Lung (tissue), 12 donors: Measurements from ENCODE around the gene TEAD1. TPM values are rescaled to one million over a fixed set of nuclear protein-coding genes. Genes with fewer than 3 reads are reported as not detected.

Source experiments
- ATAC-seq: fragments of 200-7000 bp; cut with Tn5 transposase; one replicate; pipeline ENCODE4 v1.9.1; 2020; ENCODE audit warnings: moderate number of reproducible peaks; ENCODE audit not compliant: insufficient read depth, low FRiP score
- DNase-seq, 3 donors: peaks; one replicate each; pipeline ENCODE4 v3.0.0-alpha.2; 2013 to 2017
- H3K27ac ChIP-seq, 2 donors: one replicate each; pipeline ENCODE4 v1.5.1; 2013; ENCODE audit warnings: mild to moderate bottlenecking in 2 of 2, moderate library complexity in 2 of 2, control low read depth in 1 of 2, inconsistent platforms in 1 of 2, low read depth in 1 of 2, low read length in 1 of 2
- H3K27me3 ChIP-seq, 3 donors: one replicate each; pipeline ENCODE4 v1.5.1; 2013; ENCODE audit warnings: low read length in 2 of 3; ENCODE audit not compliant: control insufficient read depth in 3 of 3, insufficient read depth in 3 of 3
- H3K36me3 ChIP-seq, 4 donors: one replicate each; pipeline ENCODE4 v1.5.1; 2013; ENCODE audit warnings: low read length in 4 of 4, mild to moderate bottlenecking in 1 of 4, moderate library complexity in 1 of 4; ENCODE audit not compliant: control insufficient read depth in 4 of 4, insufficient read depth in 4 of 4
- H3K4me1 ChIP-seq, 5 donors: one replicate each; pipeline ENCODE4 v1.5.1; 2013; ENCODE audit warnings: low read length in 5 of 5, mild to moderate bottlenecking in 2 of 5, moderate library complexity in 1 of 5; ENCODE audit not compliant: control insufficient read depth in 5 of 5, insufficient read depth in 5 of 5
- H3K4me3 ChIP-seq: one replicate; pipeline ENCODE4 v1.5.1; 2013; ENCODE audit warnings: mild to moderate bottlenecking, control low read depth, moderate library complexity
- H3K9ac ChIP-seq, 2 donors: one replicate each; pipeline ENCODE4 v1.5.1; 2013; ENCODE audit warnings: low read length in 2 of 2, control low read depth in 1 of 2; ENCODE audit not compliant: insufficient read depth in 1 of 2
- H3K9me3 ChIP-seq, 4 donors: one replicate each; pipeline ENCODE4 v1.5.1; 2013; ENCODE audit warnings: low read length in 3 of 4, mild to moderate bottlenecking in 1 of 4, moderate library complexity in 1 of 4; ENCODE audit not compliant: control insufficient read depth in 4 of 4, insufficient read depth in 3 of 4
- WGBS, 2 donors: extraction: QIAGEN DNeasy Blood & Tissue Kit; methylation state at CpG; one replicate each; pipeline ENCODE4 v1.1.7; 2013; 5-methylcytosine and 5-hydroxymethylcytosine counted together
- polyA plus RNA-seq, 2 donors: library from polyadenylated mRNA; stranded (reverse); fragments of 200-250 nt; gene quantifications; one replicate each; pipeline ENCODE4 v1.2.1, GENCODE V29; 2013
- total RNA-seq, 2 donors: library from RNA; depleted of rRNA in 1 of 2; stranded (reverse); fragments of >200 nt in 1 of 2; gene quantifications; one replicate each; pipeline ENCODE4 v1.2.1, GENCODE V29; 2014 to 2021
- TF ChIP-seq, protein P1 (sequence below): IDR thresholded peaks from 2 replicates; pipeline ENCODE4 v1.5.1; 2012; ENCODE audit warnings: mild to moderate bottlenecking; ENCODE audit errors: control extremely low read depth, extremely low read depth
- donor health status: control.
- donor health status: control.
- donor health status: Bipolar disorder and iron deficiency.
- donor health status: healthy.
- donor health status: DM: yes; HTN: yes; CAD: no.

TEAD1 gene
- total and polyA plus RNA-seq, 4 donors, result 7.7 to 141 (median 38.8) TPM

- Histone ChIP-seq H3K4me1 (no peaks in the 10 kb centered on the region), H3K4me3 (no peak overlapping the region), H3K9ac (no peak overlapping the region), H3K36me3 (no peaks in the 10 kb centered on the region), H3K27me3 (no peaks in the 10 kb centered on the region), H3K27ac (no peak overlapping the region), H3K9me3 (no peaks in the 10 kb centered on the region)
- DNase-seq (no peak), ATAC-seq (no peak)
- WGBS, 2 donors, result 92 to 94% methylated on average over 2 of the region's 2 CpGs
- TF ChIP-seq, protein P1, sequence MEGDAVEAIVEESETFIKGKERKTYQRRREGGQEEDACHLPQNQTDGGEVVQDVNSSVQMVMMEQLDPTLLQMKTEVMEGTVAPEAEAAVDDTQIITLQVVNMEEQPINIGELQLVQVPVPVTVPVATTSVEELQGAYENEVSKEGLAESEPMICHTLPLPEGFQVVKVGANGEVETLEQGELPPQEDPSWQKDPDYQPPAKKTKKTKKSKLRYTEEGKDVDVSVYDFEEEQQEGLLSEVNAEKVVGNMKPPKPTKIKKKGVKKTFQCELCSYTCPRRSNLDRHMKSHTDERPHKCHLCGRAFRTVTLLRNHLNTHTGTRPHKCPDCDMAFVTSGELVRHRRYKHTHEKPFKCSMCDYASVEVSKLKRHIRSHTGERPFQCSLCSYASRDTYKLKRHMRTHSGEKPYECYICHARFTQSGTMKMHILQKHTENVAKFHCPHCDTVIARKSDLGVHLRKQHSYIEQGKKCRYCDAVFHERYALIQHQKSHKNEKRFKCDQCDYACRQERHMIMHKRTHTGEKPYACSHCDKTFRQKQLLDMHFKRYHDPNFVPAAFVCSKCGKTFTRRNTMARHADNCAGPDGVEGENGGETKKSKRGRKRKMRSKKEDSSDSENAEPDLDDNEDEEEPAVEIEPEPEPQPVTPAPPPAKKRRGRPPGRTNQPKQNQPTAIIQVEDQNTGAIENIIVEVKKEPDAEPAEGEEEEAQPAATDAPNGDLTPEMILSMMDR, result no peak
Measured at GRCh38 chr11:12657981-12658380, 16.2 kb upstream of the TEAD1 start.

- WGBS, 2 donors, result 62 to 86% methylated on average over 8 of the region's 8 CpGs
- ATAC-seq (no peak), DNase-seq (peak in 2 of 3 donors; percentile 35 to 70)
- H3K36me3 ChIP-seq, result no peaks in the 10 kb centered on the region
- H3K4me3 ChIP-seq, result no peak overlapping the region
- H3K4me1 ChIP-seq, result no peaks in the 10 kb centered on the region
- no peaks in the 10 kb centered on the region for H3K9me3 ChIP-seq
- TF ChIP-seq, protein P1, result no peak
- peaks cover 0 to 2% (median 0%) of the 10 kb centered on the region in 3 donors for H3K27me3 ChIP-seq
- no peak overlapping the region for H3K27ac ChIP-seq
- no peak overlapping the region for H3K9ac ChIP-seq
Measured at GRCh38 chr11:12662101-12662689, 12.0 kb upstream of the TEAD1 start.

GRCh38 chr11:12664385-12664784 lies 9.8 kb upstream of the TEAD1 start:
- H3K36me3 ChIP-seq, result no peaks in the 10 kb centered on the region
- DNase-seq, result no peak
- H3K27ac ChIP-seq, result no peak overlapping the region
- no peak overlapping the region for H3K9ac ChIP-seq
- H3K27me3 ChIP-seq, result peaks cover 0 to 2% (median 0%) of the 10 kb centered on the region in 3 donors
- ATAC-seq, result no peak
- H3K4me3 ChIP-seq, result no peak overlapping the region
- TF ChIP-seq, protein P1, result no peak
- H3K9me3 ChIP-seq, result no peaks in the 10 kb centered on the region
- whole genome bisulfite sequencing, 2 donors, result 60 to 78% methylated on average over 1 of the region's 1 CpG
- no peaks in the 10 kb centered on the region for H3K4me1 ChIP-seq

DNA sequence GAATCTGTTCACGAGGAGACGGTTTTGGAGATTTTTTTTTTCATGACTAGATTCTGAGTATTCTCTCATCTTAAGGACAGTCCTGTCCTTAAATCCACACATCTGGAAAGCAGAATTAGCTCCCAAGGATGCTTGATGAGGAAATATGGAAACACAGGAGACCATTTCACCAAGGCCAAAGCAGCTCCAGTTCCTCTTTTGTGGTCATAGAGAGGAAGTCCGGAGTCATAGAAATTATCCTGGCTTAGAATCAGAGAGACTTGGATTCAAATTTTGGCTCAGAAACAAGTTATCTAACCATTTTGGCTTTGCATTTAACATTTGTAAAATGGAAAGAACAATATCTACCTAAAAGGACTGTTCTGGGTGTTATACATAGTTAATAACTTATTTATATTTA lies 7.3 kb upstream of the TEAD1 start:
- H3K4me3 ChIP-seq, result no peak overlapping the region
- 65 to 80% methylated on average over 3 of the region's 3 CpGs for WGBS, 2 donors
- H3K27ac ChIP-seq, result no peak overlapping the region
- H3K4me1 ChIP-seq, result no peaks in the 10 kb centered on the region
- no peaks in the 10 kb centered on the region for H3K36me3 ChIP-seq
- TF ChIP-seq, protein P1, result no peak
- H3K27me3 ChIP-seq, result peaks cover 0 to 2% (median 0%) of the 10 kb centered on the region in 3 donors
- no peak for DNase-seq
- no peak overlapping the region for H3K9ac ChIP-seq
- no peaks in the 10 kb centered on the region for H3K9me3 ChIP-seq
- no peak for ATAC-seq
